OCI-LY1 (cell line): Measurements from ENCODE around the gene MUC6.

Experiments
- H2AFZ ChIP-seq: fragments of 200-600 bp; sonication (generic), shearing (Covaris generic); 2 replicates; pipeline ENCODE4 v1.6.0; 2014; ENCODE audit warnings: antibody characterized with exemption, mild to moderate bottlenecking, low read length
- H3F3A ChIP-seq: fragments of 200-600 bp; sonication (generic), shearing (Covaris generic); 2 replicates; pipeline ENCODE4 v1.6.0; 2014; ENCODE audit warnings: mild to moderate bottlenecking, antibody characterized with exemption, low read length, moderate library complexity; ENCODE audit not compliant: insufficient read depth
- H3K27ac ChIP-seq: fragments of 200-600 bp; sonication (generic); 2 replicates; pipeline ENCODE4 v1.5.1; 2014; ENCODE audit warnings: low read length, mixed run types, mild to moderate bottlenecking, low read depth; ENCODE audit not compliant: poor library complexity, severe bottlenecking
- H3K27me3 ChIP-seq: fragments of 200-600 bp; sonication (generic); 2 replicates; pipeline ENCODE4 v1.6.0; 2014; ENCODE audit warnings: antibody characterized with exemption, mild to moderate bottlenecking, low read length, moderate library complexity; ENCODE audit not compliant: insufficient read depth
- H3K36me3 ChIP-seq: fragments of 200-600 bp; sonication (generic); 2 replicates; pipeline ENCODE4 v1.6.1; 2014; ENCODE audit warnings: mild to moderate bottlenecking, antibody characterized with exemption, low read length, moderate library complexity, mixed read lengths; ENCODE audit not compliant: insufficient read depth
- H3K4me1 ChIP-seq: fragments of 200-600 bp; sonication (generic); 2 replicates; pipeline ENCODE4 v1.5.1; 2014; ENCODE audit warnings: mild to moderate bottlenecking, low read length, moderate library complexity; ENCODE audit not compliant: insufficient read depth, severe bottlenecking
- H3K4me2 ChIP-seq: fragments of 200-600 bp; sonication (generic), shearing (Covaris generic); 2 replicates; pipeline ENCODE4 v1.6.1; 2014; ENCODE audit warnings: low read length
- H3K4me3 ChIP-seq: fragments of 200-600 bp; sonication (generic); 2 replicates; pipeline ENCODE4 v1.5.1; 2014; ENCODE audit warnings: low read length, low read depth, mild to moderate bottlenecking, mixed read lengths; ENCODE audit not compliant: poor library complexity, severe bottlenecking
- H3K79me2 ChIP-seq: fragments of 200-600 bp; shearing (Covaris generic); 2 replicates; pipeline ENCODE4 v1.6.1; 2016; ENCODE audit warnings: mixed run types, low read length, mixed read lengths; ENCODE audit not compliant: insufficient read depth
- H3K9ac ChIP-seq: fragments of 200-600 bp; sonication (generic), shearing (Covaris generic); 2 replicates; pipeline ENCODE4 v1.6.1; 2014; ENCODE audit warnings: mild to moderate bottlenecking, low read length, mixed read lengths
- H3K9me2 ChIP-seq: fragments of 200-600 bp; sonication (generic), shearing (Covaris generic); 2 replicates; pipeline ENCODE4 v1.6.1; 2014; ENCODE audit warnings: low read depth, mild to moderate bottlenecking, low read length, mixed read lengths
- H3K9me3 ChIP-seq: fragments of 200-600 bp; shearing (Covaris generic); 2 replicates; pipeline ENCODE4 v1.6.1; 2014; ENCODE audit warnings: low read length, mixed read lengths
- H4K20me1 ChIP-seq: fragments of 200-600 bp; sonication (generic), shearing (Covaris generic); 2 replicates; pipeline ENCODE4 v1.6.0; 2016; ENCODE audit warnings: mild to moderate bottlenecking, low read length; ENCODE audit not compliant: insufficient read depth
- CTCF ChIP-seq: fragments of 200-600 bp; sonication (generic), shearing (Covaris generic); IDR thresholded peaks from 2 replicates; pipeline ENCODE4 v1.5.1; 2017; ENCODE audit warnings: mild to moderate bottlenecking, antibody characterized with exemption, low read length, moderate library complexity, mixed read lengths
- EZH2 ChIP-seq: fragments of 200-600 bp; sonication (generic), shearing (Covaris generic); IDR thresholded peaks from 2 replicates; pipeline ENCODE4 v1.8.0; 2017; ENCODE audit warnings: borderline replicate concordance, mixed run types, mild to moderate bottlenecking, antibody characterized with exemption, low read length, moderate library complexity, mixed read lengths

Gene MUC6

DNA sequence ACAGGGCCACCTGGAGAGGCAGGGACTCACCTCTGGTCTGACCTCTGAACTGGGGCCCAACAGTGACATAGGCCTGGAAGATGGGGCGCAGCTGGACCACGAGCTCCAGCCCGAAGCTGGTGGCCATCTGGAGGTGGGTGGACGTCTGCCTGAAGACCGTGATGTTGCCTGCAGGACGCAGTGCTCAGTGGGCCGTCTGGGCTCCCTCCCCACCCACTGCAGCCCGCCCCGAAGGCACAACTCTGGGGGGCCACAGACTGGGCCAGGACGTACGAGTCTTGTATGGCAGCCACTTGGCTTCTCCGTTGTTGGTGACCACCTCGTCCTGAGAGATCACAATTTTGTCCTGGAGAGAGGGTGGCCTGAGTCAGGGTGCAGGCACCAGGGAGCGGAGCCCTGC lies 7.9 kb downstream of the MUC6 start:
- Histone ChIP-seq H3K9me3 (no peaks in the 10 kb centered on the region), H3K4me3 (no peak overlapping the region), H3K36me3 (no peaks in the 10 kb centered on the region), H3K4me1 (no peaks in the 10 kb centered on the region), H4K20me1 (no peaks in the 10 kb centered on the region), H3K9me2 (no peaks in the 10 kb centered on the region), H3K4me2 (no peak overlapping the region), H2AFZ (no peak overlapping the region), H3K79me2 (no peaks in the 10 kb centered on the region), H3K27me3 (no peaks in the 10 kb centered on the region), H3K9ac (no peak overlapping the region), H3F3A (no peaks in the 10 kb centered on the region), H3K27ac (no peak overlapping the region)
- TF ChIP-seq EZH2 (no peak), CTCF (no peak)

DNA sequence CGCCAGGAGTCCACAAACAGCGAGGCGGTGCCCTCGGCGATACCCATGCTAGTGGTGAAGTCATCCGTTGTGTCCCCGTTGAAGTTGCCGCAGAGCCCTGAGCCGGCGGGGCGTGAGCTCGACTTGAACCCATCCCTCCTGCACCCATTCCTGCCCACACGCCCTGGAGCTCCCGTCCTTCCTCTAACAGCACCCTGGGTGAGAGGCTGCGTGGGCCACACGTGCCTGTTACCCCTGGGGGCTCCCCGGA lies 8.3 kb downstream of the MUC6 start:
- no peak overlapping the region for H3K9ac ChIP-seq
- no peaks in the 10 kb centered on the region for H3F3A ChIP-seq
- no peak overlapping the region for H3K27ac ChIP-seq
- H3K9me2 ChIP-seq = no peaks in the 10 kb centered on the region
- no peaks in the 10 kb centered on the region for H3K9me3 ChIP-seq
- H2AFZ ChIP-seq = no peak overlapping the region
- no peak for TF ChIP-seq EZH2
- TF ChIP-seq CTCF = no peak
- no peaks in the 10 kb centered on the region for H3K27me3 ChIP-seq
- no peaks in the 10 kb centered on the region for H3K4me1 ChIP-seq
- H3K79me2 ChIP-seq = no peaks in the 10 kb centered on the region
- no peak overlapping the region for H3K4me2 ChIP-seq
- H3K4me3 ChIP-seq = no peak overlapping the region
- H3K36me3 ChIP-seq = no peaks in the 10 kb centered on the region
- H4K20me1 ChIP-seq = no peaks in the 10 kb centered on the region

DNA sequence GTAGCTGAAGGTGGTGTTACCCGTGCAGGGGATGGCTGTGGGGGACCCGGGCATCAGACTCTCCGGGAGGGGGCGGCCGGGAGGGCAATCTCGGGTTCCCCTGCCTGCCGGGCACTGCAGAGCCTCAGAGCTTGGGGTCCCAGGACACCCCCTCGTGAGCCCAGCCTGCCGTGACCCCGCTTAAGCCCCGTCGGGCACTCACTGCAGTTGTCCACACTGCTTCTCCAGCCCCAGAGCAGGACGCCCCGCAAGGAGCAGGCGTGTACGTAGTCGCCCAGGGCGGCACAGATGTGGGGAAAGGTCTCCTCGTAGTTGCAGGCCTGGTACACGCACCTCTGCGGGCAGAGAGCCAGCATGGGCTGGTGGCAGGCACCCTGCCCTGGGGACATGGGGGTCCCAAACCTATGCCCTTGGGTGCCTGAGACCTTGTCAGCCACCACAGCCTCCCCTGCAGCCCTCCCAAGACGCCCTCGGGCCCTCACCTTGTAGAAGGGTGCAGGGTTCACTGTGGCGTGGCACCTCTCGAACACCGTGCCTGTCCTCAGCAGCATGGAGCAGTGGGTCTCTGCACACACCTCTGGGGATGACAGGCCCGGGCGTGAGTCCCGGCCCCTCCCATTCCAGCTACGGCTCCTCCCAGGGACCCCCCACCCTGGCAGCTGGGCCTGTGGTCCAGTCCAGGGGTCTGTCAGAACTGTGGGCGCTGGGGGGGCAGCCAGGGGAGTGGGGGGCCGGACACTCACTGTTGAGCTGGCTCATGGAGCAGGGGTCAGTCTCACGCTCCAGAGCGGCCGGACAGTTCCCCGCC lies 8.8 kb downstream of the MUC6 start:
- H3K9ac ChIP-seq = no peak overlapping the region
- no peaks in the 10 kb centered on the region for H3K36me3 ChIP-seq
- H3K27ac ChIP-seq = no peak overlapping the region
- no peak overlapping the region for H3K4me3 ChIP-seq
- no peaks in the 10 kb centered on the region for H3K9me2 ChIP-seq
- H2AFZ ChIP-seq = no peak overlapping the region
- no peaks in the 10 kb centered on the region for H3K9me3 ChIP-seq
- H3K4me1 ChIP-seq = no peaks in the 10 kb centered on the region
- H3K4me2 ChIP-seq = no peak overlapping the region
- no peaks in the 10 kb centered on the region for H4K20me1 ChIP-seq
- no peak for TF ChIP-seq CTCF
- no peak for TF ChIP-seq EZH2
- no peaks in the 10 kb centered on the region for H3K79me2 ChIP-seq
- H3F3A ChIP-seq = no peaks in the 10 kb centered on the region
- H3K27me3 ChIP-seq = no peaks in the 10 kb centered on the region
